ENCODE data around the gene KCNH5. TPM values are rescaled to one million over a fixed set of nuclear protein-coding genes. Genes with fewer than 3 reads are reported as not detected.

KCNH5 gene
- total RNA-seq, 1 donor from 2014 or later = 3.1 TPM

- Mint-ChIP-seq H3K4me3 (ENCODE audit: low read depth) (no peak overlapping the region), H3K27me3 (no peaks in the 10 kb centered on the region), H3K36me3 (ENCODE audit: insufficient read depth) (peaks cover 6% of the 10 kb centered on the region), H3K4me1 (ENCODE audit: low read depth) (no peaks in the 10 kb centered on the region), H3K9me3 (ENCODE audit: low read depth) (peaks cover 31% of the 10 kb centered on the region), H3K27ac (no peak overlapping the region)
- DNase-seq (ENCODE audit: low spot score, unreplicated experiment) = no peak
- TF ChIP-seq CTCF (IDR thresholded peaks at IDR 0.05; ENCODE audit: unreplicated experiment) = no peak
These were observed 221.2 kb downstream of the KCNH5 start for GRCh38 chr14:62824086-62824485.

GRCh38 chr14:62819931-62820330 lies 225.3 kb downstream of the KCNH5 start:
- H3K9me3 Mint-ChIP-seq (ENCODE audit: low read depth) = peaks cover 10% of the 10 kb centered on the region
- no peak overlapping the region for H3K4me3 Mint-ChIP-seq (ENCODE audit: low read depth)
- peaks cover 2% of the 10 kb centered on the region for H3K36me3 Mint-ChIP-seq (ENCODE audit: insufficient read depth)
- no peak for TF ChIP-seq CTCF (IDR thresholded peaks at IDR 0.05; ENCODE audit: unreplicated experiment)
- DNase-seq (ENCODE audit: low spot score, unreplicated experiment) = no peak
- H3K4me1 Mint-ChIP-seq (ENCODE audit: low read depth) = no peaks in the 10 kb centered on the region
- no peaks in the 10 kb centered on the region for H3K27me3 Mint-ChIP-seq
- no peak overlapping the region for H3K27ac Mint-ChIP-seq

GRCh38 chr14:62807636-62808035 lies 237.6 kb downstream of the KCNH5 start:
- TF ChIP-seq CTCF (IDR thresholded peaks at IDR 0.05; ENCODE audit: unreplicated experiment) = no peak
- peaks cover 4% of the 10 kb centered on the region for H3K36me3 Mint-ChIP-seq (ENCODE audit: insufficient read depth)
- H3K4me1 Mint-ChIP-seq (ENCODE audit: low read depth) = no peaks in the 10 kb centered on the region
- DNase-seq (ENCODE audit: low spot score, unreplicated experiment) = no peak
- no peak overlapping the region for H3K27ac Mint-ChIP-seq
- H3K9me3 Mint-ChIP-seq (ENCODE audit: low read depth) = peaks cover 22% of the 10 kb centered on the region
- no peak overlapping the region for H3K4me3 Mint-ChIP-seq (ENCODE audit: low read depth)
- no peaks in the 10 kb centered on the region for H3K27me3 Mint-ChIP-seq

GRCh38 chr14:62800577-62800976 lies 244.7 kb downstream of the KCNH5 start:
- Mint-ChIP-seq H3K27ac (no peak overlapping the region), H3K4me1 (ENCODE audit: low read depth) (peaks cover 2% of the 10 kb centered on the region), H3K27me3 (no peaks in the 10 kb centered on the region), H3K36me3 (ENCODE audit: insufficient read depth) (peaks cover 2% of the 10 kb centered on the region), H3K9me3 (ENCODE audit: low read depth) (no peaks in the 10 kb centered on the region), H3K4me3 (ENCODE audit: low read depth) (no peak overlapping the region)
- no peak for TF ChIP-seq CTCF (IDR thresholded peaks at IDR 0.05; ENCODE audit: unreplicated experiment)
- DNase-seq (ENCODE audit: low spot score, unreplicated experiment) = no peak

- Mint-ChIP-seq H3K9me3 (ENCODE audit: low read depth) (peaks cover 2% of the 10 kb centered on the region), H3K36me3 (ENCODE audit: insufficient read depth) (no peaks in the 10 kb centered on the region), H3K27ac (no peak overlapping the region), H3K27me3 (no peaks in the 10 kb centered on the region), H3K4me1 (ENCODE audit: low read depth) (peaks cover 2% of the 10 kb centered on the region), H3K4me3 (ENCODE audit: low read depth) (no peak overlapping the region)
- TF ChIP-seq CTCF (IDR thresholded peaks at IDR 0.05; ENCODE audit: unreplicated experiment) = no peak
- no peak for DNase-seq (ENCODE audit: low spot score, unreplicated experiment)
These were observed 248.8 kb downstream of the KCNH5 start for GRCh38 chr14:62796431-62796830.
